OCI-LY7 (cell line): ENCODE measurements around the gene R3HDM4. TPM values are rescaled to one million over a fixed set of nuclear protein-coding genes. Genes with fewer than 3 reads are reported as not detected.

Experiments
- BruUV-seq: library from RNA; stranded (reverse); fragments of 400-500 nt; replicated peaks from 2 replicates; lab custom pipeline; 2021; lab: Mats Ljungman, UMichigan
- CTCF ChIA-PET: fragments of 300-600 bp; sonication (Branson Sonifier 250); formaldehyde crosslinking; loops from one replicate; lab custom pipeline; 2022; ENCODE audit warnings: antibody characterized with exemption; ENCODE audit not compliant: unreplicated experiment; lab: Charles Lee
- POLR2A ChIA-PET: fragments of 300-600 bp; sonication (Branson Sonifier 250); formaldehyde crosslinking; loops from one replicate; lab custom pipeline; 2022; ENCODE audit warnings: antibody characterized with exemption; lab: Charles Lee
- DNase-seq: peaks from one replicate; pipeline ENCODE4 v3.0.0-alpha.2; 2015; ENCODE audit warnings: low spot score
- H2AFZ ChIP-seq: fragments of 200-600 bp; sonication (generic), shearing (Covaris generic); 2 replicates; pipeline ENCODE4 v1.6.1; 2014; ENCODE audit warnings: mild to moderate bottlenecking, antibody characterized with exemption, low read length, moderate library complexity
- H3K27ac ChIP-seq: fragments of 200-600 bp; sonication (generic); 2 replicates; pipeline ENCODE4 v1.5.1; 2014; ENCODE audit warnings: mixed run types, low read depth, mild to moderate bottlenecking, moderate library complexity, low read length, inconsistent platforms; ENCODE audit not compliant: poor library complexity, severe bottlenecking
- H3K36me3 ChIP-seq: fragments of 200-600 bp; sonication (generic); 2 replicates; pipeline ENCODE4 v1.6.1; 2014; ENCODE audit warnings: mild to moderate bottlenecking, antibody characterized with exemption, low read length, moderate library complexity, mixed read lengths; ENCODE audit not compliant: insufficient read depth
- H3K4me1 ChIP-seq: fragments of 200-600 bp; sonication (generic); 2 replicates; pipeline ENCODE4 v1.5.1; 2014; ENCODE audit warnings: mild to moderate bottlenecking, low read length; ENCODE audit not compliant: insufficient read depth, poor library complexity, severe bottlenecking
- H3K4me2 ChIP-seq: fragments of 200-600 bp; sonication (generic); 2 replicates; pipeline ENCODE4 v1.6.1; 2014; ENCODE audit warnings: mild to moderate bottlenecking, low read length
- H3K4me3 ChIP-seq: fragments of 200-600 bp; sonication (generic); 2 replicates; pipeline ENCODE4 v1.5.1; 2014; ENCODE audit warnings: mild to moderate bottlenecking, low read depth, low read length; ENCODE audit not compliant: poor library complexity, severe bottlenecking
- H3K79me2 ChIP-seq: fragments of 200-600 bp; sonication (generic); 2 replicates; pipeline ENCODE4 v1.6.1; 2016; ENCODE audit warnings: low read depth, mild to moderate bottlenecking, low read length, moderate library complexity, mixed read lengths; ENCODE audit not compliant: insufficient read depth
- H3K9me2 ChIP-seq: fragments of 200-600 bp; sonication (generic); 2 replicates; pipeline ENCODE4 v1.6.1; 2016; ENCODE audit warnings: mild to moderate bottlenecking, low read length, mixed read lengths; ENCODE audit not compliant: insufficient read depth
- H3K9me3 ChIP-seq: fragments of 200-600 bp; sonication (generic); 2 replicates; pipeline ENCODE4 v1.6.1; 2014; ENCODE audit warnings: mild to moderate bottlenecking, mixed run types, low read length, mixed read lengths
- H4K20me1 ChIP-seq: fragments of 200-600 bp; sonication (generic); 2 replicates; pipeline ENCODE4 v1.6.1; 2014; ENCODE audit warnings: mild to moderate bottlenecking, antibody characterized with exemption, low read length, moderate library complexity, mixed read lengths; ENCODE audit not compliant: insufficient read depth
- CTCF ChIP-seq: fragments of 200-600 bp; sonication (generic); conservative IDR thresholded peaks from 2 replicates; pipeline ENCODE4 v1.5.1; 2014; ENCODE audit warnings: mild to moderate bottlenecking, antibody characterized with exemption, low read length, moderate library complexity, mixed read lengths
- EZH2phosphoT487 ChIP-seq: fragments of 200-600 bp; sonication (generic); IDR thresholded peaks from 2 replicates; pipeline ENCODE4 v1.6.1; 2018; ENCODE audit warnings: low read depth, borderline replicate concordance, mild to moderate bottlenecking, mixed run types, antibody characterized with exemption, low read length, moderate library complexity, mixed read lengths
- intact Hi-C: fragments of 100-400 bp; cut with micrococcal nuclease; formaldehyde crosslinking; loops from one replicate; pipeline ENCODE4 v1.10.0; 2022; ENCODE audit not compliant: unreplicated experiment
- total RNA-seq, 2 experiments: library from RNA; depleted of rRNA in 1 of 2; stranded (reverse); fragments of >200 nt in 1 of 2; shearing (Covaris generic) in 1 of 2; gene quantifications; 2 replicates each; pipeline ENCODE4 v1.2.3, GENCODE V29; 2014 to 2022

Gene R3HDM4
- total RNA-seq, 2 experiments from 2014 or later = 43.5 to 64.9 TPM

GRCh38 chr19:939922-940321, 26.9 kb upstream of the R3HDM4 start:
- H3K27ac ChIP-seq = no peak overlapping the region

GRCh38 chr19:939439-939838, 26.4 kb upstream of the R3HDM4 start:
- H4K20me1 ChIP-seq = no peaks in the 10 kb centered on the region
- no peaks in the 10 kb centered on the region for H3K79me2 ChIP-seq
- BruUV-seq = no TSS peak

More at GRCh38 chr19:939922-940321, 26.9 kb upstream of the R3HDM4 start:
- no peaks in the 10 kb centered on the region for H4K20me1 ChIP-seq
- H3K9me2 ChIP-seq = no peaks in the 10 kb centered on the region
- POLR2A ChIA-PET = no interaction called here
- CTCF ChIA-PET = no interaction called here
- H3K4me3 ChIP-seq = no peak overlapping the region
- H3K79me2 ChIP-seq = no peaks in the 10 kb centered on the region
- TF ChIP-seq EZH2phosphoT487 (no peak), CTCF (no peak)
- no peaks in the 10 kb centered on the region for H3K4me1 ChIP-seq
- intact Hi-C loops = no loop called here
- no peak overlapping the region for H2AFZ ChIP-seq
- H3K9me3 ChIP-seq = no peaks in the 10 kb centered on the region
- BruUV-seq = no TSS peak
- DNase-seq = no peak
- H3K4me2 ChIP-seq = no peak overlapping the region
- no peaks in the 10 kb centered on the region for H3K36me3 ChIP-seq

More at GRCh38 chr19:939439-939838, 26.4 kb upstream of the R3HDM4 start:
- TF ChIP-seq CTCF (no peak), EZH2phosphoT487 (no peak)
- intact Hi-C loops = no loop called here
- Histone ChIP-seq H3K36me3 (no peaks in the 10 kb centered on the region), H2AFZ (no peak overlapping the region), H3K9me3 (no peaks in the 10 kb centered on the region), H3K9me2 (no peaks in the 10 kb centered on the region), H3K4me2 (no peak overlapping the region), H3K27ac (no peak overlapping the region), H3K4me1 (no peaks in the 10 kb centered on the region), H3K4me3 (no peak overlapping the region)
- ChIA-PET POLR2A (no interaction called here), CTCF (no interaction called here)
- DNase-seq = no peak
